HG02852 (cell line): ENCODE data around the gene PRKCB.

Experiments
- ATAC-seq: cut with Tn5 transposase; IDR thresholded peaks from one replicate; pipeline ENCODE4 v1.9.1; 2021; ENCODE audit warnings: mild to moderate bottlenecking, moderate library complexity; ENCODE audit not compliant: unreplicated experiment

PRKCB gene

GRCh38 chr16:23962001-23962400 lies 126.2 kb downstream of the PRKCB start:
- ATAC-seq = no peak

DNA sequence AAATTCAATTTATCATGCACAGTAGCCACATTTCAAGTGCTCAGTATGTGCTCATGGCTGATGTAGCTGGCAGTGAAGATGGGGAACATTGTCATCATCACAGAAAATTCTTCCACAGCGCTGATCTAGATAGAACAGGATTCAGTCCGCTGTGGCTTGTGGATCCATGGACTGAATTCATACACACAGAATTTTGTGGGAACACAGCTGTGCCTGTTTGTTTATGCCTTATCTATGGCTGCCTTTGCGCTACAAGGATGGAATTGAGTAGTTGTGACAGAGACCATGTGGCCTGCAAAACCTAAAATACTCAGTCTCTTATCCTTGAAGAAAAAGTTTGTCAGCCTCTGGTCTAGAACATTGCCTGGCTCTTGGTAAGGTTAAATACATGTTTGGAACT lies 128.4 kb downstream of the PRKCB start:
- ATAC-seq = no peak

GRCh38 chr16:23965137-23965733 lies 129.5 kb downstream of the PRKCB start:
- no peak for ATAC-seq

- ATAC-seq = no peak
These were observed 131.0 kb downstream of the PRKCB start for GRCh38 chr16:23966597-23967394.

DNA sequence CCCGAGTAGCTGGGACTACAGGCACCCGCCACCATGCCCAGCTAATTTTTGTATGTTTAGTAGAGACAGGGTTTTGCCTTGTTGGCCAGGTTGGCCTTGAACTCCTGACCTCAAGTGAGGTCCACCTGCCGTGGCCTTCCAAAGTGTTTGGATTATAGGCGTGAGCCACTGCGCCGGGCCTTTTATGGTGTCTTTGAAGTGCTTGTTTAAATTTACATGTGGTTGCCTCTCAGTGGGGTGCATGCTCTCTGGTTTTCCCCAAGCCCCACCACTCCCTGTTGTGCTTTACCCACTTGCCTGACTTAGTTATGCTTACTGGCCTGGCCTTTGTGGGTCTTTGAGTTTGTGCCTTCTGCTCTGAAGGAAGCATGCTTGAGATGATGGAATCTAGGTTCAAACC lies 132.0 kb downstream of the PRKCB start:
- no peak for ATAC-seq

DNA sequence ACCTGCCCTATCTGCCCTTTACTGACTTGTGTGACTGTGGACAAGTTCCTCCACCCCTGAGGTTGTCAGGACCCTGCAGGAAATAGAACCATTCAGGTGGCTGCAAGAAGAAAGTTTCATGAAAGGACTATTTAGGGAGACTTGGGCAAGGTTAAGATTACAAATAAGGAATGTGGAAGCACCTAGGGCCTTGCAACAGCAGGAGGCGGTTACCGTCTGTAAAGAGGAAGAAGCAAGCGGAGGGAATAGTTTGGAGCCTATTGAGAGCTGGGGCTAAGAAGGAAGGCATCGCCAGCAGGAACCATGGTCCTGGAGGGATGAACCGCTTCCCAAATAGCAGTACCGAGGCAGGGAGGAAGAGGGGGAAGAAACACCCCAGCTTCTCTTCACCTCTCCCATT lies 132.4 kb downstream of the PRKCB start:
- ATAC-seq = no peak

DNA sequence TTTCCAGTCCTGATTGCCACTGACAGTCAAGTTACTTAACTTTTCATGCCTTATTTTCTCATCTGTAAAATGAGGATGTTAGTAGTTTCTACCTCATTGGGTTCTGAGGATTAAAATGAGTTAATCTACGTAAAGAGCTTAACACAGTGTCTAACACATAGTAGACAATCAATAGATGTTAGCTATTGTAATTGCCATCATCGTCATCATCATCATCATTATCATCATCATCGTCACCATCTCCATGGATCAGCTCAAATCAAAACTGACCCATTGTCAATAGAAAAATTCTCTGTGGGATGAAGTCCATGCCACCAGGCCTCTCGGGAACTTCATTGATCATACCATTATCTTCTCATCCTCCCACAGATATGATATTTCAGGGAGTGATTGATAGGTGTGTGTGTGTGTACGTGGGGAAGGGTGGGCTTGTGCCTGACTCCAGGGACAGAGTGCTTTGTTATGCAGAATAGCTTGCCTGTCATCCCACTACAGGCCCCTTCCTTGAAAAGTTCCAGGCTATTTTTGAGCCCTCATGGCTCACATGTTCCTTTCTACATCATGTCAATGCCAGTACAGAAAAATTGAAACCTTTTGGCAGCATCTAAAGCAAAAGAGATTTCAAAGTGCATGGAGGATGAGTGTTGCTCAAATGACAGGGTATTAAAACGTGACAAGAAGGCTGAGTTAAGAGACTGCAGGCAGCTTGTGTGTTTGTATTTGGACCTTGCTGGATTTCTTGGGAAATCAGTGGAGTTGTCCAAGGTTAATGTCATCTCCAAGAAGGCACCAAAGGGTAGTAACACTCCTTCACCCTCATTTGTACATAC lies 133.9 kb downstream of the PRKCB start:
- ATAC-seq = no peak

DNA sequence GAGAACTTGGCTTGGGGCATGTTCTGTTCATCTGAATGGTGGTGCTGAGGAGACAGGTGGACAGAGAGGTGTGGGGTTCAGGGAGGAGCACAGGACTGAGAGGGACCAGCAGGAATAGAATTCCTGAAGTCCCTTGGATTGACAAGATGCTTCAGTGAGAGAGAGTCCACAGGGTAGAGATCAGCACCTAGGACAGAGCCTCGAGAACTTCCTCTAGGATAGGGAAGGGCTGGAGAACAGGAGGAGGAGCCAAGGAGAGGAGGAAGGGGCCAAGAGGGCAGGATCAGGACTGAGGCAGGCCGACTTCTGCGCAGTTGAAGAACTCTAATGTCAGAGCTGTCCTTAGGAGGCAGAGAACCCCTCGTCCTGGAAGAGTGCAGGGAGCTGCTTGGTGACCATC lies 138.4 kb downstream of the PRKCB start:
- ATAC-seq = no peak

- no peak for ATAC-seq
These were observed 139.5 kb downstream of the PRKCB start for GRCh38 chr16:23975293-23975692.

DNA sequence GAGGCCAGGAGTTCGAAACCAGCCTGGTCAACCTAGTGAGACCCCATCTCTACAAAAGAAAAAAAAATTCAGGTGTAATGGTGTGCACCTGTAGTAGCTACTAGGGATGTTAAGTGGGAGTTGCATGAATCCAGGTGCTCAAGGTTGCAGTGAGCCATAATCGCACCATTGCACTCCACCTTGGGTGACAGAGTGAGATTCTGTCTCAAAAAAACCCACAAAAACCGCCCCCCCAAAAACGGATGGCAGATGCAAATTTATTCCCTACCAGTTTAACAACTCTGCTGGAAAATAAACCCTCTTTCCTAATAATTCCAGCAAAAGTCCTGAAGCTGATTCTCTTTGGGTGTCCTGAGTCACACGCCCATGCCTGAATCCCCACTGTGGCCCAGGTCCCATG lies 140.3 kb downstream of the PRKCB start:
- ATAC-seq = no peak

- ATAC-seq = no peak
These were observed 140.7 kb downstream of the PRKCB start for GRCh38 chr16:23976524-23976923.

GRCh38 chr16:23979441-23979840 lies 143.7 kb downstream of the PRKCB start:
- ATAC-seq = no peak

DNA sequence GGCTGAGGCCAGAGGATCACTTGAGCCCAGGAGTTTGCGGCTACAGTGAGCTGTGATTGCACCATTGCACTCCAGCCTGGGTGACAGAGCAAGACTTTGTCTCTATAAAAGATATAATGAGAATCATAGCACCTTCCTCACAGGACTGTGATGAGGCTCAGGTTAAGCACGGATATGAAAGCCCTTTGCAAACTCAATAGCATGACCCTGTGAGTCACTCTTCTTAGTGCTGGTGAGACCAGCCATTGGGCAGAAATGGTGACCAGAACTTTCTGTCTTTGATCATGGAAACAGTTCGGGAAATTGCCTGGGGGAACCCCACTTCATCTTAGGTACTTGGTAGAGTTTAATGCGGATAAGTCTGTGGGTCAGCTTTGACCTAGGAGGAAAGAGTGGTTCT lies 144.2 kb downstream of the PRKCB start:
- no peak for ATAC-seq

DNA sequence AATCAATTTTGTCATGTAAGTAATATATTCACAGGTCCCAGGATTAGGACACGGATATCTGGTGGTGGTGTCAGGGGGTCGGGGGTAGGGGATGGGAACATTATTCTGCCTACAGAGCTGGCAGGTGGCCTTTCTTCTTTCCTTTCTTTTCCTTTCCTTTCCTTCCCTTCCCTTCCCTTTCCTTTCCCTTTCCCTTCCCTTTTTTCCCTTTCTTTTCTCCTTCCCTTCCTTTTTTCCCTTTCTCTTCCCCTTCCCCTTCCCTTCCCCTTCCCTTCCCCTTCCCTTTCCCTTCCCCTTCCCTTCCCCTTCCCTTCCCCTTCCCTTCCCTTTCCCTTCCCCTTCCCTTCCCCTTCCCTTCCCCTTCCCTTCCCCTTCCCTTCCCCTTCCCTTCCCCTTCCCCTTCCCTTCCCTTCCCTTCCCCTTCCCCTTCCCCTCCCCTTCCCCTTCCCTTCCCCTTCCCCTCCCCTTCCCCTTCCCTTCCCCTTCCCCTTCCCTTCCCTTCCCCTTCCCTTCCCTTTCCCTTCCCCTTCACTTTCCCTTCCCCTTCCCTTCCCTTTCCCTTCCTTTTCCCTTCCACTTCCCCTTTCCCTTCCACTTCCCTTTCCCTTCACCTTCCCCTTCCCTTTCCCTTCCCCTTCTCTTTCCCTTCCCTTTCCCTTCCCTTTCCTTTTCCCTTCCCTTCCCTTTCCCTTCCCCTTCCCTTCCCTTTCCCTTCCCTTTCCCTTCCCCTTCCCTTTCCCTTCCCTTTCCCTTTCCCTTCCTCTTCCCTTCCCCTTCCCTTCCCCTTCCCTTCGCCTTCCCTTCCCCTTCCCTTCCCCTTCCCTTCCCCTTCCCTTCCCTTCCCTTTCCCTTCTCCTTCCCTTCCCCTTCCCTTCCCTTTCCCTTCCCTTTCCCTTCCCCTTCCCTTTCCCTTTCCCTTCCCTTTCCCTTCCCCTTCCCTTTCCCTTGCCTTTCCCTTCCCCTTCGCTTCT lies 145.9 kb downstream of the PRKCB start:
- no peak for ATAC-seq

DNA sequence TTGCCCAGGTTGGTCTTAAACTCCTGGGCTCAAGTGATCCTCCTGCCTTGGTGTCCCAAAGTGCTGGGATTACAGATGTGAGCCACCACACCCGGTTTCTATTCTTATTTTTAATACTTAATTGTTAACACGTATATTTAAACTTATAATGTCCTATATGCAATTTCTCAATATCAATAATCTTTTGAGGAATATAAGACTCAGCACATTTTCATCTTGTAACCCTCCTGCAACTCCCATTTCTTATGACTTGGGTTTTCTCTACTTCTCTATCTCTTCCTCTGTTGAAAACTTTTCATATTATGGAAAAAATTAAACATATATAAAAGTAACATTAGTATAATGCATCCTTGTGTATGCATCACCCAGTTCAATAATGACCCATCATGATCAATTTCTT lies 150.7 kb downstream of the PRKCB start:
- no peak for ATAC-seq

GRCh38 chr16:23987443-23987842 lies 151.7 kb downstream of the PRKCB start:
- ATAC-seq = peak; percentile 96

- ATAC-seq = no peak
These were observed 154.7 kb downstream of the PRKCB start for GRCh38 chr16:23990507-23990906.

DNA sequence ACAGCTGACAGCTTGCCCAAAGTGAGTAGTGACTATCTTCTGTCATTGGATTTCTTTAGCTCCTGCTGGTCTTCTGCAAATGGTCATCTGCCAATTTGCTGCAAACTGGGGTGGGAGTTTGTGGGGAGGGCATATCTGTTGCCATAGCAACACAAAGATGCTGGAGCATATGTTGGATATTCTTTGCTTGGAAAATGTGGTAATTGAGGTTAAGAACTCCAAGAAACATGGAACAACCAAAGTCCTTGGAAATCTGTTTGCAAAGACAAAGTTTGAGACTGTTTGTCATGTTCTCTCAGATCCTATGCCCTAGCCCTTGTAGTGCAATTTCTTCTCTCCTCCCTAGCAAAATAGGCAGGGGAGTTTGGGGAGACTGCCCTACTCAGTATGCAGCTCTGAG lies 155.3 kb downstream of the PRKCB start:
- no peak for ATAC-seq

GRCh38 chr16:23994615-23995014 lies 158.8 kb downstream of the PRKCB start:
- ATAC-seq = no peak

GRCh38 chr16:23996258-23996955 lies 160.6 kb downstream of the PRKCB start:
- ATAC-seq = no peak
